SK-N-SH (cell line): ENCODE data around the gene OR8B12. TPM values are rescaled to one million over a fixed set of nuclear protein-coding genes. Genes with fewer than 3 reads are reported as not detected.

ENCODE experiments used
- polyA plus RNA-seq, 3 experiments: library from polyadenylated mRNA; depleted of rRNA; stranded (reverse); fragments of >200 nt; gene quantifications; 2 replicates each; pipeline ENCODE4 v1.2.3, GENCODE V29; 2012
- small RNA-seq, 7 experiments: library from RNA; depleted of rRNA; stranded (forward); fragments of <200 nt; gene quantifications; one replicate each; pipeline ENCODE3, GENCODE V24; 2012

The OR8B12 gene
- polyA plus RNA-seq, 1 of the 3 experiments (the other 2 are of a cell fraction): not detected

Small RNA genes lying within 50 kb of the gene (small RNA-seq; reads per million reads assigned to genes)
- gene OR8A3P: 0 reads per million in 7 experiments

Other genes with a start within 250 kb of the OR8B12 start
- not detected in 2 replicates for gene OR8D1, start 229.7 kb downstream of the OR8B12 start, polyA plus RNA-seq (2012; rRNA removed)
- gene OR8D2, start 223.5 kb downstream of the OR8B12 start, polyA plus RNA-seq (2012; rRNA removed): not detected in 2 replicates
- gene OR8B2, start 159.2 kb downstream of the OR8B12 start, polyA plus RNA-seq (2012; rRNA removed): not detected in 2 replicates
- gene OR8B3, start 144.6 kb downstream of the OR8B12 start, polyA plus RNA-seq (2012; rRNA removed): not detected in 2 replicates
- not detected in 2 replicates for gene OR8B4, start 118.8 kb downstream of the OR8B12 start, polyA plus RNA-seq (2012; rRNA removed)
- gene OR8B8, start 98.0 kb downstream of the OR8B12 start, polyA plus RNA-seq (2012; rRNA removed): not detected in 2 replicates
- not detected in 2 replicates for gene OR8A1, start 26.3 kb upstream of the OR8B12 start, polyA plus RNA-seq (2012; rRNA removed)
- gene PANX3, start 67.8 kb upstream of the OR8B12 start, polyA plus RNA-seq (2012; rRNA removed): not detected in 2 replicates
- 22.0 and 29.0 TPM in 2 replicates for gene TBRG1, start 79.2 kb upstream of the OR8B12 start, polyA plus RNA-seq (2012; rRNA removed)
- gene SIAE, start 130.1 kb upstream of the OR8B12 start, polyA plus RNA-seq (2012; rRNA removed): 27.9 and 47.0 TPM in 2 replicates
- gene SPA17, start 130.2 kb upstream of the OR8B12 start, polyA plus RNA-seq (2012; rRNA removed): 7.7 and 11.7 TPM in 2 replicates
- gene NRGN, start 196.3 kb upstream of the OR8B12 start, polyA plus RNA-seq (2012; rRNA removed): 3.1 and 6.8 TPM in 2 replicates
- gene VSIG2, start 208.6 kb upstream of the OR8B12 start, polyA plus RNA-seq (2012; rRNA removed): 0.06 TPM in 1 of 2 replicates, not detected in the other
- gene ESAM, start 218.6 kb upstream of the OR8B12 start, polyA plus RNA-seq (2012; rRNA removed): 1.3 and 1.4 TPM in 2 replicates